PC-9 (cell line): Measurements from ENCODE around the gene MAPK1.

ENCODE experiments used
- CTCF ChIP-seq: fragments of 200-600 bp; sonication (generic); conservative IDR thresholded peaks from 2 replicates; pipeline ENCODE4 v1.6.1; 2017; ENCODE audit warnings: mixed run types, antibody characterized with exemption, mild to moderate bottlenecking, moderate library complexity
- EZH2 ChIP-seq: fragments of 200-600 bp; sonication (generic); IDR thresholded peaks from 2 replicates; pipeline ENCODE4 v1.8.0; 2017; ENCODE audit warnings: antibody characterized with exemption, low read depth

GRCh38 chr22:21811982-21812381 lies 55.5 kb downstream of the MAPK1 start:
- no peak for TF ChIP-seq CTCF
- TF ChIP-seq EZH2: no peak
